ENCODE data around the gene TNFRSF8.

GRCh38 chr1:12035312-12035711 lies 27.8 kb upstream of the TNFRSF8 start:
- TF ChIP-seq CTCF (IDR thresholded peaks at IDR 0.05 in 8 of 11, conservative IDR thresholded peaks at IDR 0.05 in 3 of 11) (no peak), POLR2A (IDR thresholded peaks at IDR 0.05) (no peak), POLR2AphosphoS5 (IDR thresholded peaks at IDR 0.05) (no peak)

All from spleen (tissue), 7 donors.